ENCODE results near the gene WDR64.

GRCh38 chr1:241847540-241847795 is 195.4 kb downstream of the WDR64 start:
- TF ChIP-seq, protein P1, sequence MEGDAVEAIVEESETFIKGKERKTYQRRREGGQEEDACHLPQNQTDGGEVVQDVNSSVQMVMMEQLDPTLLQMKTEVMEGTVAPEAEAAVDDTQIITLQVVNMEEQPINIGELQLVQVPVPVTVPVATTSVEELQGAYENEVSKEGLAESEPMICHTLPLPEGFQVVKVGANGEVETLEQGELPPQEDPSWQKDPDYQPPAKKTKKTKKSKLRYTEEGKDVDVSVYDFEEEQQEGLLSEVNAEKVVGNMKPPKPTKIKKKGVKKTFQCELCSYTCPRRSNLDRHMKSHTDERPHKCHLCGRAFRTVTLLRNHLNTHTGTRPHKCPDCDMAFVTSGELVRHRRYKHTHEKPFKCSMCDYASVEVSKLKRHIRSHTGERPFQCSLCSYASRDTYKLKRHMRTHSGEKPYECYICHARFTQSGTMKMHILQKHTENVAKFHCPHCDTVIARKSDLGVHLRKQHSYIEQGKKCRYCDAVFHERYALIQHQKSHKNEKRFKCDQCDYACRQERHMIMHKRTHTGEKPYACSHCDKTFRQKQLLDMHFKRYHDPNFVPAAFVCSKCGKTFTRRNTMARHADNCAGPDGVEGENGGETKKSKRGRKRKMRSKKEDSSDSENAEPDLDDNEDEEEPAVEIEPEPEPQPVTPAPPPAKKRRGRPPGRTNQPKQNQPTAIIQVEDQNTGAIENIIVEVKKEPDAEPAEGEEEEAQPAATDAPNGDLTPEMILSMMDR (IDR thresholded peaks at IDR 0.05; ENCODE audit: extremely low read depth in 1 of 2, insufficient read depth in 1 of 2, low read depth in 1 of 2, low read length in 2 of 2): no peak
- TF ChIP-seq, protein P2, sequence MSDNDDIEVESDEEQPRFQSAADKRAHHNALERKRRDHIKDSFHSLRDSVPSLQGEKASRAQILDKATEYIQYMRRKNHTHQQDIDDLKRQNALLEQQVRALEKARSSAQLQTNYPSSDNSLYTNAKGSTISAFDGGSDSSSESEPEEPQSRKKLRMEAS (IDR thresholded peaks at IDR 0.05; ENCODE audit: insufficient read depth, insufficient read length): no peak
- TF ChIP-seq POLR2A (IDR thresholded peaks at IDR 0.05; ENCODE audit: low read depth, low read length) (no peak), POLR2AphosphoS5 (IDR thresholded peaks at IDR 0.05; ENCODE audit: insufficient read depth, low read depth, low read length) (no peak), EZH2 (IDR thresholded peaks at IDR 0.05; ENCODE audit: borderline replicate concordance, low read depth, low read length, severe bottlenecking) (no peak), MYC (IDR thresholded peaks at IDR 0.05; ENCODE audit: low read depth, low read length) (no peak), FOS (IDR thresholded peaks at IDR 0.05; ENCODE audit: borderline replicate concordance, insufficient read depth, low read length) (no peak), JUN (IDR thresholded peaks at IDR 0.05; ENCODE audit: borderline replicate concordance, insufficient read depth, insufficient read length, low read depth) (no peak)

Data from endothelial cell of umbilical vein (primary cell).